Measurements from ENCODE around the gene CD34.
A peak's percentile ranks its signal among the peaks of the same experiment; 100 is the strongest.

CD34 gene

GRCh38 chr1:207861442-207862177 is 49.3 kb downstream of the CD34 start:
- TF ChIP-seq Cebpa-rat (IDR thresholded peaks at IDR 0.05) = no peak
- Histone ChIP-seq H3K4me2 (peak overlapping the region; percentile 74), H3K36me3 (peaks cover 13% of the 10 kb centered on the region), H4K20me1 (peaks cover 7% of the 10 kb centered on the region), H3K9me3 (no peaks in the 10 kb centered on the region), H3K27me3 (no peaks in the 10 kb centered on the region), H3K27ac (peak overlapping the region; percentile 66), H3K4me1 (peaks cover 61% of the 10 kb centered on the region), H3K4me3 (no peak overlapping the region), H3K9ac (peak overlapping the region; percentile 38; the same call in 1 of the 2 replicates)

GRCh38 chr1:207860531-207860930 is 50.4 kb downstream of the CD34 start:
- no peak overlapping the region for H3K27ac ChIP-seq
- no peaks in the 10 kb centered on the region for H3K27me3 ChIP-seq
- peaks cover 54% of the 10 kb centered on the region for H3K4me1 ChIP-seq
- no peak for TF ChIP-seq Cebpa-rat (IDR thresholded peaks at IDR 0.05)
- peaks cover 11% of the 10 kb centered on the region for H4K20me1 ChIP-seq
- H3K9me3 ChIP-seq = no peaks in the 10 kb centered on the region
- H3K4me2 ChIP-seq = no peak overlapping the region
- H3K9ac ChIP-seq = no peak overlapping the region
- H3K36me3 ChIP-seq = peaks cover 23% of the 10 kb centered on the region
- no peak overlapping the region for H3K4me3 ChIP-seq

GRCh38 chr1:207858806-207859205 is 52.1 kb downstream of the CD34 start:
- H3K27me3 ChIP-seq = no peaks in the 10 kb centered on the region
- no peak overlapping the region for H3K27ac ChIP-seq
- no peak overlapping the region for H3K4me3 ChIP-seq
- peak overlapping the region; percentile 31; the same call in 1 of the 2 replicates for H3K4me2 ChIP-seq
- TF ChIP-seq Cebpa-rat (IDR thresholded peaks at IDR 0.05) = no peak
- no peak overlapping the region for H3K9ac ChIP-seq
- no peaks in the 10 kb centered on the region for H3K9me3 ChIP-seq
- peaks cover 23% of the 10 kb centered on the region for H3K36me3 ChIP-seq
- peaks cover 46% of the 10 kb centered on the region for H3K4me1 ChIP-seq
- H4K20me1 ChIP-seq = peaks cover 15% of the 10 kb centered on the region

GRCh38 chr1:207858281-207858680 is 52.6 kb downstream of the CD34 start:
- H3K36me3 ChIP-seq = peaks cover 23% of the 10 kb centered on the region
- H3K9ac ChIP-seq = no peak overlapping the region
- H3K9me3 ChIP-seq = no peaks in the 10 kb centered on the region
- no peaks in the 10 kb centered on the region for H3K27me3 ChIP-seq
- H4K20me1 ChIP-seq = peaks cover 21% of the 10 kb centered on the region
- H3K27ac ChIP-seq = no peak overlapping the region
- no peak overlapping the region for H3K4me2 ChIP-seq
- no peak overlapping the region for H3K4me3 ChIP-seq
- peaks cover 46% of the 10 kb centered on the region for H3K4me1 ChIP-seq
- no peak for TF ChIP-seq Cebpa-rat (IDR thresholded peaks at IDR 0.05)

GRCh38 chr1:207857447-207857846 is 53.5 kb downstream of the CD34 start:
- H4K20me1 ChIP-seq = peaks cover 29% of the 10 kb centered on the region
- peaks cover 46% of the 10 kb centered on the region for H3K4me1 ChIP-seq
- no peak overlapping the region for H3K4me2 ChIP-seq

GRCh38 chr1:207856276-207857023 is 54.5 kb downstream of the CD34 start:
- Histone ChIP-seq H3K27ac (no peak overlapping the region), H3K27me3 (no peaks in the 10 kb centered on the region), H3K4me3 (no peak overlapping the region), H3K4me2 (no peak overlapping the region), H3K9ac (no peak overlapping the region), H3K9me3 (no peaks in the 10 kb centered on the region), H4K20me1 (peaks cover 39% of the 10 kb centered on the region), H3K36me3 (peaks cover 28% of the 10 kb centered on the region), H3K4me1 (peaks cover 43% of the 10 kb centered on the region)
- no peak for TF ChIP-seq Cebpa-rat (IDR thresholded peaks at IDR 0.05)

More at GRCh38 chr1:207857447-207857846, 53.5 kb downstream of the CD34 start:
- Histone ChIP-seq H3K9ac (no peak overlapping the region), H3K4me3 (no peak overlapping the region), H3K9me3 (no peaks in the 10 kb centered on the region), H3K27me3 (no peaks in the 10 kb centered on the region), H3K27ac (no peak overlapping the region), H3K36me3 (peaks cover 23% of the 10 kb centered on the region)
- TF ChIP-seq Cebpa-rat (IDR thresholded peaks at IDR 0.05) = no peak

- no peak overlapping the region for H3K9ac ChIP-seq
- no peak overlapping the region for H3K27ac ChIP-seq
- H3K4me3 ChIP-seq = no peak overlapping the region
- TF ChIP-seq Cebpa-rat (IDR thresholded peaks at IDR 0.05) = no peak
- H4K20me1 ChIP-seq = peaks cover 63% of the 10 kb centered on the region
- no peaks in the 10 kb centered on the region for H3K27me3 ChIP-seq
- H3K36me3 ChIP-seq = peaks cover 32% of the 10 kb centered on the region
- peak overlapping the region; percentile 63 for H3K4me2 ChIP-seq
- H3K4me1 ChIP-seq = peaks cover 42% of the 10 kb centered on the region
- no peaks in the 10 kb centered on the region for H3K9me3 ChIP-seq
Measured at GRCh38 chr1:207854001-207854400, 56.9 kb downstream of the CD34 start.

- Histone ChIP-seq H3K9me3 (no peaks in the 10 kb centered on the region), H3K4me3 (no peak overlapping the region), H3K27me3 (no peaks in the 10 kb centered on the region), H3K4me2 (peak overlapping the region; percentile 63), H3K9ac (no peak overlapping the region), H3K36me3 (peaks cover 32% of the 10 kb centered on the region), H3K27ac (no peak overlapping the region), H4K20me1 (peaks cover 66% of the 10 kb centered on the region), H3K4me1 (peaks cover 40% of the 10 kb centered on the region)
- TF ChIP-seq Cebpa-rat (IDR thresholded peaks at IDR 0.05) = no peak
Measured at GRCh38 chr1:207853372-207853757, 57.6 kb downstream of the CD34 start.

GRCh38 chr1:207852576-207853371 is 58.2 kb downstream of the CD34 start:
- H3K4me1 ChIP-seq = peaks cover 46% of the 10 kb centered on the region
- no peak overlapping the region for H3K27ac ChIP-seq
- H4K20me1 ChIP-seq = peaks cover 66% of the 10 kb centered on the region
- peaks cover 32% of the 10 kb centered on the region for H3K36me3 ChIP-seq
- H3K9me3 ChIP-seq = no peaks in the 10 kb centered on the region
- H3K4me3 ChIP-seq = no peak overlapping the region
- TF ChIP-seq Cebpa-rat (IDR thresholded peaks at IDR 0.05) = no peak
- no peaks in the 10 kb centered on the region for H3K27me3 ChIP-seq
- H3K9ac ChIP-seq = no peak overlapping the region
- H3K4me2 ChIP-seq = peak overlapping the region; percentile 63
